H1 (cell line): ENCODE data around the gene SKA1. TPM values are rescaled to one million over a fixed set of nuclear protein-coding genes. Genes with fewer than 3 reads are reported as not detected.

Experiments
- CTCF ChIP-seq, 3 experiments: IDR thresholded peaks; 1 replicate in 2 of 3; 2 replicates in 1 of 3; pipeline versions ENCODE4 v1.5.1 to v1.6.1; 2011; ENCODE audit warnings: low read length in 3 of 3, mild to moderate bottlenecking in 3 of 3, inconsistent platforms in 2 of 3, low read depth in 1 of 3, moderate library complexity in 1 of 3; ENCODE audit not compliant: insufficient read depth in 1 of 3; ENCODE audit errors: control extremely low read depth in 1 of 3
- SIRT6 ChIP-seq: IDR thresholded peaks from one replicate; pipeline ENCODE4 v1.7.1; 2012; ENCODE audit warnings: low read length, inconsistent platforms
- polyA plus RNA-seq, 7 experiments: library from polyadenylated mRNA; depleted of rRNA in 3 of 7; stranded (reverse) in 5 of 7; unstranded in 2 of 7; fragments of >200 nt in 5 of 7; fragments of 200-250 nt in 2 of 7; gene quantifications; 1 replicate in 5 of 7; 2 replicates in 1 of 7; 4 replicates in 1 of 7; pipeline versions ENCODE4 v1.2.1 to v1.2.3, GENCODE V29; 2011 to 2013; ENCODE audit warnings: missing spikeins in 2 of 7, mixed read lengths in 2 of 7
- total RNA-seq: library from RNA; stranded (reverse); fragmentation: NEBNext Ultra II Directional; extraction: Animal tissue kit (Norgen Biotek cat#: 25700); gene quantifications from 2 replicates; pipeline ENCODE4 v1.2.1, GENCODE V29; 2021

The SKA1 gene
- total and polyA plus RNA-seq, 2 of the 8 experiments (the other 6 are each of a cell fraction or from before 2014, with no cell fraction given) = 8.6 to 22.9 TPM

DNA sequence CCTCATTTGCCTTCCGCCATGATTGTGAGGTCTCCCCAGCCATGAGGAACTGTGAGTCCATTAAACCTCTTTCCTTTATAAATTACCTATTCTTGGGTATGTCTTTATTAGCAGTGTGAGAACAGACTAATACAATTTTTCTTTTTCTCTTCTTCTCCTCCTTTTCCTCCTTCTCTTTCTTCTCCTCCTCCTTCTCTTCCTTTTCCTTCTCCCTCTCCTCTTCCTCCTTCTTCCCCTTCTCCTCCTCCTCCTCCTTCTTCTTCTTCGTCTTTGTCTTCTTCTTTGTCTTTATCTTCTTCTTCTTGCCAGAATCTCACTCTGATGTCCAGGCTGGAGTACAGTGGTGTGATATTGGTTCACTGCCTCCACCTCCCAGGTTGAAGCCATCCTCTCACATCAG lies 20.2 kb downstream of the SKA1 start (continued):
- no peak for TF ChIP-seq CTCF (IDR thresholded peaks at IDR 0.05; ENCODE audit: control extremely low read depth in 1 of 3, insufficient read depth in 1 of 3, low read depth in 1 of 3, low read length in 3 of 3)
- no peak for TF ChIP-seq SIRT6
